ENCODE measurements around the gene DNAJB11. TPM values are rescaled to one million over a fixed set of nuclear protein-coding genes. Genes with fewer than 3 reads are reported as not detected.

DNAJB11 gene
- total RNA-seq, 1 experiment from 2014 or later = 54.3 TPM

DNA sequence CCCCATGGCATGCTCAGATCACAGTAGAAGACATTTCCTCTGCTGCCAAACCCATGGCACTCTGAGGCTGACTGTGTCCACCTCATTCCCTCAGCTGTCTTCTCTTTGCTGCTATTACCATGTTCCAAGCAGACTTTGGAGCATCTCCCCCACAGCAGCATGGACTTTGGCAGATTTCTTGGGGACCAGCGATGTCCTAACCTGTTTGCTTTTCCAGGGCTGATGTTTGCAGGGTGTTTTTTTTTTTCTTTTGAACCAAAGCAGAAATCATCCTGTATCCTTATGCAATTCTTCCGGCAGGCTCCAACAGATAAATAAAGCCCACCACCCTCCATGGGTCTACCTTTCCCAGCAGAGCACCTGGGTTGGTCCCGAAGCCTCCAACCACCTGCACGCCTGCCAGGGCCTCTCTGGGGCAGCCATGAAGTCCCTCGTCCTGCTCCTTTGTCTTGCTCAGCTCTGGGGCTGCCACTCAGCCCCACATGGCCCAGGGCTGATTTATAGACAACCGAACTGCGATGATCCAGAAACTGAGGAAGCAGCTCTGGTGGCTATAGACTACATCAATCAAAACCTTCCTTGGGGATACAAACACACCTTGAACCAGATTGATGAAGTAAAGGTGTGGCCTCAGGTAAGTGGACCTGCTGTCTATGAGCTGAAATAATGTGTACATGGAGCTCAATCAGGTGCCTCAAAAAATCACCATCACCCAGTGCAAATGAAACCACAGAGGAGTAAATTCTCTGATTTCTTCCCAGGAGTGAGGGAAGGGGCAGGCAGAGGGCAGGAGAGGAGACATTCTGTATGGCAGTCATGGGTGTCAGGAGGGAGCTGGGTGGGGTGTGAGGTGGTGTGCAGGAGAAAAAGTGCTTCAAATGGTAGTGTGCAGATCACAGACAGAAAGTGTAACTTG, 42.5 kb downstream of the DNAJB11 start, which contains the start of gene AHSG (continued):
- no peak for TF ChIP-seq SP1 (IDR thresholded peaks at IDR 0.05; ENCODE audit: low read depth)
- TF ChIP-seq EZH2 (IDR thresholded peaks at IDR 0.05) = no peak
- TF ChIP-seq, protein P1, sequence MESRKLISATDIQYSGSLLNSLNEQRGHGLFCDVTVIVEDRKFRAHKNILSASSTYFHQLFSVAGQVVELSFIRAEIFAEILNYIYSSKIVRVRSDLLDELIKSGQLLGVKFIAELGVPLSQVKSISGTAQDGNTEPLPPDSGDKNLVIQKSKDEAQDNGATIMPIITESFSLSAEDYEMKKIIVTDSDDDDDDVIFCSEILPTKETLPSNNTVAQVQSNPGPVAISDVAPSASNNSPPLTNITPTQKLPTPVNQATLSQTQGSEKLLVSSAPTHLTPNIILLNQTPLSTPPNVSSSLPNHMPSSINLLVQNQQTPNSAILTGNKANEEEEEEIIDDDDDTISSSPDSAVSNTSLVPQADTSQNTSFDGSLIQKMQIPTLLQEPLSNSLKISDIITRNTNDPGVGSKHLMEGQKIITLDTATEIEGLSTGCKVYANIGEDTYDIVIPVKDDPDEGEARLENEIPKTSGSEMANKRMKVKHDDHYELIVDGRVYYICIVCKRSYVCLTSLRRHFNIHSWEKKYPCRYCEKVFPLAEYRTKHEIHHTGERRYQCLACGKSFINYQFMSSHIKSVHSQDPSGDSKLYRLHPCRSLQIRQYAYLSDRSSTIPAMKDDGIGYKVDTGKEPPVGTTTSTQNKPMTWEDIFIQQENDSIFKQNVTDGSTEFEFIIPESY (IDR thresholded peaks at IDR 0.05; ENCODE audit: extremely low read depth, insufficient replicate concordance, low read length) = no peak
- TF ChIP-seq EZH2phosphoT487 (IDR thresholded peaks at IDR 0.05; ENCODE audit: borderline replicate concordance) = no peak
- no peak for TF ChIP-seq TCF7L2 (IDR thresholded peaks at IDR 0.05; ENCODE audit: borderline replicate concordance, extremely low read depth, insufficient read depth, insufficient read length)
- TF ChIP-seq, protein P2, sequence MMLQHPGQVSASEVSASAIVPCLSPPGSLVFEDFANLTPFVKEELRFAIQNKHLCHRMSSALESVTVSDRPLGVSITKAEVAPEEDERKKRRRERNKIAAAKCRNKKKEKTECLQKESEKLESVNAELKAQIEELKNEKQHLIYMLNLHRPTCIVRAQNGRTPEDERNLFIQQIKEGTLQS (IDR thresholded peaks at IDR 0.05) = no peak
- TF ChIP-seq CEBPB (IDR thresholded peaks at IDR 0.05; ENCODE audit: low read depth) = no peak
- TF ChIP-seq JUND (IDR thresholded peaks at IDR 0.05) = no peak
- TF ChIP-seq, protein P3, sequence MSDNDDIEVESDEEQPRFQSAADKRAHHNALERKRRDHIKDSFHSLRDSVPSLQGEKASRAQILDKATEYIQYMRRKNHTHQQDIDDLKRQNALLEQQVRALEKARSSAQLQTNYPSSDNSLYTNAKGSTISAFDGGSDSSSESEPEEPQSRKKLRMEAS (IDR thresholded peaks at IDR 0.05) = no peak

Data from HCT116 (cell line).